Measurements from ENCODE around the gene PLEK2. TPM values are rescaled to one million over a fixed set of nuclear protein-coding genes. Genes with fewer than 3 reads are reported as not detected.

Gene PLEK2
- total RNA-seq, 2 donors from 2014 or later = not detected

GRCh38 chr14:67385120-67385519, 26.8 kb downstream of the PLEK2 start:
- no peaks in the 10 kb centered on the region for H3K9me3 Mint-ChIP-seq
- DNase-seq (ENCODE audit: low spot score) = no peak
- H3K36me3 Mint-ChIP-seq = peaks cover 20% of the 10 kb centered on the region
- ATAC-seq = no peak
- no peaks in the 10 kb centered on the region for H3K27me3 Mint-ChIP-seq
- no peak overlapping the region for H3K4me3 Mint-ChIP-seq
- H3K27ac Mint-ChIP-seq = no peak overlapping the region
- no peaks in the 10 kb centered on the region for H3K4me1 Mint-ChIP-seq (ENCODE audit: low read depth in 2 of 2)

GRCh38 chr14:67377916-67378315, 34.0 kb downstream of the PLEK2 start:
- no peaks in the 10 kb centered on the region for H3K27me3 Mint-ChIP-seq
- H3K4me1 Mint-ChIP-seq (ENCODE audit: low read depth in 2 of 2) = peaks cover 14 to 25% of the 10 kb centered on the region in 2 donors
- H3K27ac Mint-ChIP-seq = no peak overlapping the region
- DNase-seq (ENCODE audit: low spot score) (no peak), ATAC-seq (no peak)
- H3K9me3 Mint-ChIP-seq = no peaks in the 10 kb centered on the region
- H3K4me3 Mint-ChIP-seq = no peak overlapping the region
- peaks cover 46% of the 10 kb centered on the region for H3K36me3 Mint-ChIP-seq

GRCh38 chr14:67373347-67373746, 38.6 kb downstream of the PLEK2 start:
- peak in 1 of 2 donors; percentile 72 for ATAC-seq
- H3K27ac Mint-ChIP-seq = peak overlapping the region; percentile 9 to 82

GRCh38 chr14:67372833-67373232, 39.1 kb downstream of the PLEK2 start:
- ATAC-seq = no peak
- Mint-ChIP-seq H3K36me3 (peaks cover 36% of the 10 kb centered on the region), H3K27me3 (no peaks in the 10 kb centered on the region), H3K4me3 (no peak overlapping the region), H3K27ac (peak overlapping the region; percentile 9 to 82), H3K4me1 (ENCODE audit: low read depth in 2 of 2) (peaks cover 20 to 34% of the 10 kb centered on the region in 2 donors), H3K9me3 (no peaks in the 10 kb centered on the region)
- DNase-seq (ENCODE audit: low spot score) = no peak

More at GRCh38 chr14:67373347-67373746, 38.6 kb downstream of the PLEK2 start:
- Mint-ChIP-seq H3K27me3 (no peaks in the 10 kb centered on the region), H3K36me3 (peaks cover 37% of the 10 kb centered on the region), H3K4me1 (ENCODE audit: low read depth in 2 of 2) (peaks cover 20 to 30% of the 10 kb centered on the region in 2 donors), H3K9me3 (no peaks in the 10 kb centered on the region), H3K4me3 (no peak overlapping the region)
- no peak for DNase-seq (ENCODE audit: low spot score)

- H3K4me3 Mint-ChIP-seq = no peak overlapping the region
- no peak overlapping the region for H3K27ac Mint-ChIP-seq
- DNase-seq (ENCODE audit: low spot score) (no peak), ATAC-seq (no peak)
- peaks cover 25 to 32% of the 10 kb centered on the region in 2 donors for H3K4me1 Mint-ChIP-seq (ENCODE audit: low read depth in 2 of 2)
- no peaks in the 10 kb centered on the region for H3K9me3 Mint-ChIP-seq
- peaks cover 28% of the 10 kb centered on the region for H3K36me3 Mint-ChIP-seq
- no peaks in the 10 kb centered on the region for H3K27me3 Mint-ChIP-seq
These were observed 40.5 kb downstream of the PLEK2 start for GRCh38 chr14:67371247-67372148.

GRCh38 chr14:67370830-67371229, 41.1 kb downstream of the PLEK2 start:
- peaks cover 28 to 34% of the 10 kb centered on the region in 2 donors for H3K4me1 Mint-ChIP-seq (ENCODE audit: low read depth in 2 of 2)
- no peak for DNase-seq (ENCODE audit: low spot score)
- no peaks in the 10 kb centered on the region for H3K9me3 Mint-ChIP-seq
- no peaks in the 10 kb centered on the region for H3K27me3 Mint-ChIP-seq
- H3K4me3 Mint-ChIP-seq = no peak overlapping the region
- H3K27ac Mint-ChIP-seq = no peak overlapping the region
- peaks cover 27% of the 10 kb centered on the region for H3K36me3 Mint-ChIP-seq
- ATAC-seq = no peak

GRCh38 chr14:67365476-67365875, 46.5 kb downstream of the PLEK2 start:
- DNase-seq (ENCODE audit: low spot score) (no peak), ATAC-seq (no peak)
- Mint-ChIP-seq H3K27ac (no peak overlapping the region), H3K36me3 (peaks cover 23% of the 10 kb centered on the region), H3K4me1 (ENCODE audit: low read depth in 2 of 2) (peaks cover 33 to 39% of the 10 kb centered on the region in 2 donors), H3K4me3 (no peak overlapping the region), H3K27me3 (no peaks in the 10 kb centered on the region), H3K9me3 (no peaks in the 10 kb centered on the region)

DNA sequence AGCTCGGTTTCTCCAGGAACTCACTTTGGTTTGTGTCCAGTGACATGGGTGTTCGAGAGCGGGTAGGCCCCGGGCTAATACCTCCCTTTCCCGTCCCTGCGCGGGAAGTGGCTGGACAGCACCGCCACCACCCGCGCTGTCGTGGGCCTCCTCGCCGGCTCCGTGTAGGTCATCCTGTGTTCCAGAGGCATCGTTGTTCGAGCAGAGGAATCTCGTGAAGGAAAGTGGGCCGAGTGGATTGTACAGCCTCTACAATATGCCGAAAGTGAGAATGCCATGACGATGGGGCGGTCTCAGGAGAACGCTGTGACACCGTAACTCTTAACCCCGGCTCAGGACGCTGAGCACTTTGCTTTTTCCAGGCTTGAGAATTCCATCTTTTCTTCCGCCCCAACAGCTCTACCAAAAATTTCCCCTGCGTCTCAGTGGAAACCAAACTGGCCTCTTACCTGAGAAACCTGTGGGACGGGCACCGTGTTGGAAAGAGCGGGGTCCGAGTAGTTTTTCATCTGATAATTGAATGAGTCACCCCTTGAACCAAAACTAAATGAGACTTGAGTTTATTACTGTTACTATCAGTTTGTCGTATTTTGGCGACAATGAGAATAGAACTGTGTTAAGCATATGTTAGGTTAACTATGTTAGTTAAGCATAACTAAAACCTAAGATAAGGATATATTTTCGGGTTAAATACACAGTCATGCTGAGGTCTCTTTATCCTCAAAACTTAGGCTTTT, 51.3 kb downstream of the PLEK2 start:
- Mint-ChIP-seq H3K36me3 (peaks cover 12% of the 10 kb centered on the region), H3K27ac (peak overlapping the region; percentile 97 to 98), H3K9me3 (no peaks in the 10 kb centered on the region), H3K4me1 (ENCODE audit: low read depth in 2 of 2) (peaks cover 35 to 54% of the 10 kb centered on the region in 2 donors), H3K4me3 (peak overlapping the region; percentile 97), H3K27me3 (no peaks in the 10 kb centered on the region)
- peak; percentile 56 to 61 for ATAC-seq
- no peak for DNase-seq (ENCODE audit: low spot score)

GRCh38 chr14:67359775-67360469, 52.0 kb downstream of the PLEK2 start, which contains the start of the genes ATP6V1D and EIF2S1:
TSS of gene ATP6V1D (minus strand) at chr14:67359804. CDS start at chr14:67359698, 106 bp downstream.
TSS of gene EIF2S1 (plus strand) at chr14:67360328. CDS start at chr14:67364768, 4,440 bp downstream.
- Mint-ChIP-seq H3K27me3 (no peaks in the 10 kb centered on the region), H3K9me3 (no peaks in the 10 kb centered on the region)

DNA sequence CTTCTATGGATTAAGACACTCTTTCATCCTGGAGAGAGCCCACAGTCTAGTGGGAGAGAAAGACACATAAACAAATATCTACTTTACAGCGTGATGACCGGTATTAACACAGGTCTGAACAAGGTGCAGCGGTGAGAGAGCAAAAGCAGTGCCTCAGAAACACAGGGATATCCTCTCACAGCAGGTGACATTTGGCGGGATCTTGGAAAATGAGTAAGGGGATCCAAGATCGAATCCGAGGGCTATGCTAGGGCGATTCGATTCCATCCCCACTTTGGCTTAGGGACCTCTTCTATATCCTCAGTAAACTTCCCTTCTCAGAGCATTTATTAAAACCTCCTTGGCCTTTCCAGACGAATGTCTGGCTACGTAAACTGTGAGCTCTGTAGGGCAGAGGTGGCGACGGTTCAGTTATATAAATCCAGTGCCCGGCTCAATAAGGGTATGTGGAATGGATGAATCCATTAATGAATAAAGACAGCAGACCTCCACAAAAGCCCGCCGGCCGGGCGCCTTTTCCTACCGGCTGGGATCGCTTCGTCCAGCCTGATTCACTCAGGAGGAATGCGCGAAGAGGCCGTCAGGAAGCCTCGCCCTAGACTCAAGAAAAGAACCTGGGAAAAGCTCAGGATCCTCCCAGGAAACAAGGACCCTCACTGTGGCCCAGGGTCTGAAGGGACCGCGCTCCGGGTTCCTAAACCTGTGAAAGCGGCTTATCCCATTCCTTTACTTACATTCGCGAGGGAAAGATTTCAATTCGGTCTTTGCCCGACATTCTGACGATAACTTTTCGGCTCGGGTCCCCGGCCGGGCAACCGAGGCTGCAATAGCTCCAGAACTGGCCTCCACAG, 52.8 kb downstream of the PLEK2 start:
- Mint-ChIP-seq H3K27me3 (no peaks in the 10 kb centered on the region), H3K4me3 (peak overlapping the region; percentile 97), H3K4me1 (ENCODE audit: low read depth in 2 of 2) (peaks cover 34 to 52% of the 10 kb centered on the region in 2 donors), H3K36me3 (peaks cover 7% of the 10 kb centered on the region), H3K9me3 (no peaks in the 10 kb centered on the region), H3K27ac (peak overlapping the region; percentile 97 to 98)
- no peak for DNase-seq (ENCODE audit: low spot score)
- no peak for ATAC-seq

More at GRCh38 chr14:67359775-67360469, 52.0 kb downstream of the PLEK2 start, which contains the start of the genes ATP6V1D and EIF2S1:
- Mint-ChIP-seq H3K36me3 (peaks cover 11% of the 10 kb centered on the region), H3K27ac (peak within 1 kb of the TSS; percentile 97 to 98), H3K4me1 (ENCODE audit: low read depth in 2 of 2) (peaks cover 36 to 54% of the 10 kb centered on the region in 2 donors), H3K4me3 (peak within 1 kb of the TSS; percentile 97)
- DNase-seq (ENCODE audit: low spot score) = peak; percentile 100
- peak; percentile 96 for ATAC-seq

DNA sequence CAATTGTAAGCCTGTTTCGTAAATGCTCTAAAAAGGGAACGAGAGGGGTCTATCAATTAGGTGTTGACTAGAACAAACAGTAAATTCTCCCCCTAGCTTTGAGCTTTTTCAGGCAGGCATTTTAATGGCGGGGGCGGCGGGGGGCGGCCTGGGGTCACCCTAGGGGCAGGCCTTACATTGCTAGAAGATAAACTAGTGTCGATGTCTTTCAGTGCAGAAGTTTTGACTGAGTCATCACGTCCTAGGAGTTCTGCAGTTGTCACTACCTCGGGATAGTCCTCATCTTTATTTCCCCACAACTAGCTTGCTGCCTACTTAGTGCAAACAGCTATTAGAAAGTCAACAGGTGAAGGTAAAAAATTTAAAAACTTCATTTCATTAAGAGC, 54.0 kb downstream of the PLEK2 start:
- H3K4me3 Mint-ChIP-seq = peak overlapping the region; percentile 97
- ATAC-seq (no peak), DNase-seq (ENCODE audit: low spot score) (no peak)
- peak overlapping the region in 1 of 2 donors; percentile 98 for H3K27ac Mint-ChIP-seq
- H3K9me3 Mint-ChIP-seq = no peaks in the 10 kb centered on the region
- no peaks in the 10 kb centered on the region for H3K36me3 Mint-ChIP-seq
- H3K4me1 Mint-ChIP-seq (ENCODE audit: low read depth in 2 of 2) = peaks cover 30 to 40% of the 10 kb centered on the region in 2 donors
- H3K27me3 Mint-ChIP-seq = no peaks in the 10 kb centered on the region

DNA sequence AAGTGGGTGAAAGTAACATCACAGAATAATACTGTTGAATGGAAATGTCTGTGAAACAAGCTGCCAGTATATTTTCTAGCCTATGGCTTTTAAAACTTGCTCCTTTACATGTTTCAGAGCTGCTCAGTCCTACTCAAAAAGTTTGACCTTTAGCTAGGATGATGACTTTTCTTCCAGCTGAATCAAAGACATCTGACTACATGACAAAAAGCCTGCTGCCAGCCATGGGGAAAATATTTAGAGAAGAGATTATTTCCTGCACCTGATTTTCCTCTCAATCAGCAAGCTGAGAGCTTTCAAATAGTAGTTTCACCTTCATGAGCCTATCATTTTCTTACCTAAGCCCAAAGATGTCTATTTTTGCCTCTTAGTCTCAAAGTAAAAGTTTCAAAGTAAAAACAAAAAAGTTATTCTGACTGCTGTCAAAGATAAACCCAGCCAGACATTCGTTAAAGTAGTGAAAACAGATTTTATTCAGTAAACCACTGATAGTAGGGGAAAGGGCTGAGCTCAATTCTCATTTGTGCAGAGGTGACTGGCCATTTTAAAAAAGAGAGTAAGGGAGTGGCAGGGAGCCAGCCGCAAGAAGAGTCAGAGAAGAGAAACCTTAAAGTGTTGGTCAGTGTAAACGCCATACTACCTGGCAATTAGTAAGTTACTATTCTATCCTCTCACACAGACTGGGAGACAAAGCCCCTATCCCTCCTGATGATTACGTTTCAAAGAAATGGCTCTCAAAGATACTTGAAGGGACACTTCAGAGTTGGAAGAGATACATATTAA, 54.6 kb downstream of the PLEK2 start:
- DNase-seq (ENCODE audit: low spot score) = no peak
- Mint-ChIP-seq H3K27ac (no peak overlapping the region), H3K9me3 (no peaks in the 10 kb centered on the region), H3K4me3 (peak overlapping the region; percentile 97), H3K36me3 (no peaks in the 10 kb centered on the region), H3K27me3 (no peaks in the 10 kb centered on the region), H3K4me1 (ENCODE audit: low read depth in 2 of 2) (peaks cover 27 to 34% of the 10 kb centered on the region in 2 donors)
- ATAC-seq = no peak
